GM23338 (cell line): ENCODE data around the gene C3orf22. TPM values are rescaled to one million over a fixed set of nuclear protein-coding genes. Genes with fewer than 3 reads are reported as not detected.

Experiments used
- ATAC-seq: fragments of 200-7000 bp; cut with Tn5 transposase; 3 replicates; pipeline ENCODE4 v1.9.1; 2020
- DNase-seq: peaks from one replicate; pipeline ENCODE4 v3.0.0-alpha.2; 2015; ENCODE audit warnings: low spot score
- H2AFZ ChIP-seq: fragments of 200-600 bp; sonication (generic); 2 replicates; pipeline ENCODE4 v1.8.0; 2016; ENCODE audit warnings: antibody characterized with exemption, mild to moderate bottlenecking, moderate library complexity
- H3F3A ChIP-seq: fragments of 200-600 bp; sonication (generic); replicated peaks from 2 replicates; pipeline ENCODE4 v1.8.0; 2017; ENCODE audit warnings: antibody characterized with exemption, mixed run types, low read depth
- H3K27ac ChIP-seq: fragments of 200-600 bp; sonication (generic); 2 replicates; pipeline ENCODE4 v1.6.1; 2016; ENCODE audit warnings: low read depth
- H3K27me3 ChIP-seq: fragments of 200-600 bp; sonication (generic); 2 replicates; pipeline ENCODE4 v1.8.0; 2016; ENCODE audit warnings: mild to moderate bottlenecking, mixed run types, moderate library complexity; ENCODE audit not compliant: insufficient read depth
- H3K36me3 ChIP-seq: fragments of 200-600 bp; sonication (generic); 2 replicates; pipeline ENCODE4 v1.8.0; 2016; ENCODE audit warnings: mild to moderate bottlenecking; ENCODE audit not compliant: insufficient read depth
- H3K4me1 ChIP-seq: fragments of 200-600 bp; sonication (generic); 2 replicates; pipeline ENCODE4 v1.8.0; 2016; ENCODE audit warnings: mild to moderate bottlenecking, moderate library complexity; ENCODE audit not compliant: insufficient read depth
- H3K4me2 ChIP-seq: fragments of 200-600 bp; sonication (generic); 2 replicates; pipeline ENCODE4 v1.7.1; 2017; ENCODE audit warnings: mixed run types
- H3K4me3 ChIP-seq: fragments of 200-600 bp; sonication (generic); 2 replicates; pipeline ENCODE4 v1.6.1; 2016; ENCODE audit warnings: mixed run types
- H3K79me2 ChIP-seq: fragments of 200-600 bp; sonication (generic); replicated peaks from 2 replicates; pipeline ENCODE4 v1.8.0; 2017; ENCODE audit warnings: mild to moderate bottlenecking; ENCODE audit not compliant: insufficient read depth
- H3K9me2 ChIP-seq: fragments of 200-600 bp; sonication (generic); 2 replicates; pipeline ENCODE4 v1.8.0; 2017; ENCODE audit not compliant: insufficient read depth
- H4K20me1 ChIP-seq: fragments of 200-600 bp; sonication (generic); replicated peaks from 2 replicates; pipeline ENCODE4 v1.8.0; 2017; ENCODE audit warnings: mild to moderate bottlenecking; ENCODE audit not compliant: insufficient read depth
- H3K27ac Mint-ChIP-seq: 2 replicates; pipeline ENCODE4 v1.8.0; 2020; ENCODE audit warnings: inconsistent platforms, mild to moderate bottlenecking, moderate library complexity, mixed read lengths
- H3K27me3 Mint-ChIP-seq: 3 replicates; pipeline ENCODE4 v1.8.0; 2022; ENCODE audit warnings: low read depth, mild to moderate bottlenecking, moderate library complexity, mixed read lengths, inconsistent platforms; ENCODE audit not compliant: insufficient read depth, poor library complexity
- H3K36me3 Mint-ChIP-seq: 3 replicates; pipeline ENCODE4 v1.8.0; 2021; ENCODE audit warnings: low read depth, mild to moderate bottlenecking, inconsistent platforms, moderate library complexity, mixed read lengths
- H3K4me1 Mint-ChIP-seq: 3 replicates; pipeline ENCODE4 v1.8.0; 2020; ENCODE audit warnings: mild to moderate bottlenecking, inconsistent platforms, mixed read lengths
- H3K4me3 Mint-ChIP-seq: 3 replicates; pipeline ENCODE4 v1.8.0; 2021; ENCODE audit warnings: moderate library complexity, mild to moderate bottlenecking, inconsistent platforms, mixed read lengths
- H3K9me3 Mint-ChIP-seq: 3 replicates; pipeline ENCODE4 v1.8.0; 2020; ENCODE audit warnings: moderate library complexity, mild to moderate bottlenecking, inconsistent platforms, mixed read lengths
- CREB1 ChIP-seq: fragments of 250-450 bp; sonication (Bioruptor Pico); IDR thresholded peaks from 2 replicates; pipeline ENCODE4 v1.5.0; 2020; ENCODE audit warnings: low read depth, mild to moderate bottlenecking, moderate library complexity
- CTCF ChIP-seq, 2 experiments: fragments of 200-600 bp in 1 of 2; sonication (generic) in 1 of 2; conservative IDR thresholded peaks; 2 replicates each; pipeline versions ENCODE4 v1.5.1 to v1.6.1; 2016 to 2017; ENCODE audit warnings: antibody characterized with exemption in 2 of 2, low read depth in 2 of 2, mild to moderate bottlenecking in 2 of 2, moderate library complexity in 1 of 2
- EZH2 ChIP-seq: fragments of 200-600 bp; sonication (generic); IDR thresholded peaks from one replicate; pipeline ENCODE4 v1.8.0; 2017; ENCODE audit warnings: antibody characterized with exemption, mild to moderate bottlenecking, low read depth; ENCODE audit not compliant: unreplicated experiment
- EZH2phosphoT487 ChIP-seq: fragments of 200-600 bp; sonication (generic); IDR thresholded peaks from one replicate; pipeline ENCODE4 v1.8.1; 2018; ENCODE audit warnings: antibody characterized with exemption; ENCODE audit not compliant: unreplicated experiment
- JUNB ChIP-seq: IDR thresholded peaks from one replicate; pipeline ENCODE4 v1.6.1; 2016; ENCODE audit warnings: antibody characterized with exemption; ENCODE audit not compliant: unreplicated experiment
- NANOG ChIP-seq: IDR thresholded peaks from 2 replicates; pipeline ENCODE4 v1.6.1; 2016; ENCODE audit warnings: antibody characterized with exemption, borderline replicate concordance
- POLR2AphosphoS5 ChIP-seq: IDR thresholded peaks from 2 replicates; pipeline ENCODE4 v1.6.1; 2016; ENCODE audit warnings: antibody characterized with exemption, low read depth
- REST ChIP-seq: IDR thresholded peaks from one replicate; pipeline ENCODE4 v1.6.1; 2018; ENCODE audit warnings: antibody characterized with exemption; ENCODE audit not compliant: unreplicated experiment
- STAT1 ChIP-seq: IDR thresholded peaks from one replicate; pipeline ENCODE4 v1.6.1; 2016; ENCODE audit warnings: antibody characterized with exemption; ENCODE audit not compliant: unreplicated experiment
- ZNF114 ChIP-seq: fragments of 250-450 bp; sonication (Bioruptor Pico); IDR thresholded peaks from 2 replicates; pipeline ENCODE4 v1.5.0; 2020; ENCODE audit warnings: mild to moderate bottlenecking, moderate library complexity
- ZNF331 ChIP-seq: fragments of 250-450 bp; sonication (Bioruptor Pico); IDR thresholded peaks from 2 replicates; pipeline ENCODE4 v1.5.0; 2020; ENCODE audit warnings: low read depth, mild to moderate bottlenecking, moderate library complexity
- polyA plus RNA-seq: library from polyadenylated mRNA; unstranded; fragments of >200 nt; fragmentation: Nextera tagmentation; extraction: Ambion mirVana; gene quantifications from 2 replicates; pipeline ENCODE4 v1.2.1, GENCODE V29; 2016
- total RNA-seq: library from RNA; depleted of rRNA; stranded (reverse); fragments of >200 nt; shearing (Covaris generic); gene quantifications from 2 replicates; pipeline ENCODE4 v1.2.3, GENCODE V29; 2014
- TF ChIP-seq, protein P1 (sequence below): IDR thresholded peaks from 2 replicates; pipeline ENCODE4 v1.6.1; 2016; ENCODE audit warnings: antibody characterized with exemption
- TF ChIP-seq, protein P2 (sequence below): fragments of 250-450 bp; sonication (Bioruptor Pico); IDR thresholded peaks from 2 replicates; pipeline ENCODE4 v1.5.0; 2020; ENCODE audit warnings: mild to moderate bottlenecking, moderate library complexity

C3orf22 gene
- total and polyA plus RNA-seq, 2 experiments from 2014 or later: not detected

- Histone ChIP-seq H4K20me1 (no peaks in the 10 kb centered on the region), H3K27ac (no peak overlapping the region), H2AFZ (no peak overlapping the region), H3K79me2 (no peaks in the 10 kb centered on the region), H3K4me3 (no peak overlapping the region), H3K4me2 (no peak overlapping the region), H3K9me2 (no peaks in the 10 kb centered on the region), H3K4me1 (no peaks in the 10 kb centered on the region), H3K36me3 (no peaks in the 10 kb centered on the region), H3K27me3 (no peaks in the 10 kb centered on the region), H3F3A (no peaks in the 10 kb centered on the region)
- no peak overlapping the region for H3K27ac Mint-ChIP-seq
- no peaks in the 10 kb centered on the region for H3K36me3 Mint-ChIP-seq
- TF ChIP-seq CREB1 (CRISPR knock-in tag): no peak
- no peak for TF ChIP-seq JUNB
- TF ChIP-seq, protein P1, sequence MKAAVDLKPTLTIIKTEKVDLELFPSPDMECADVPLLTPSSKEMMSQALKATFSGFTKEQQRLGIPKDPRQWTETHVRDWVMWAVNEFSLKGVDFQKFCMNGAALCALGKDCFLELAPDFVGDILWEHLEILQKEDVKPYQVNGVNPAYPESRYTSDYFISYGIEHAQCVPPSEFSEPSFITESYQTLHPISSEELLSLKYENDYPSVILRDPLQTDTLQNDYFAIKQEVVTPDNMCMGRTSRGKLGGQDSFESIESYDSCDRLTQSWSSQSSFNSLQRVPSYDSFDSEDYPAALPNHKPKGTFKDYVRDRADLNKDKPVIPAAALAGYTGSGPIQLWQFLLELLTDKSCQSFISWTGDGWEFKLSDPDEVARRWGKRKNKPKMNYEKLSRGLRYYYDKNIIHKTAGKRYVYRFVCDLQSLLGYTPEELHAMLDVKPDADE: no peak
- no peak for TF ChIP-seq REST
- TF ChIP-seq STAT1: no peak
- TF ChIP-seq EZH2phosphoT487: no peak
- no peak for TF ChIP-seq EZH2
- TF ChIP-seq CTCF (conservative IDR thresholded peaks at IDR 0.05; ENCODE audit: low read depth in 2 of 2): no peak
- TF ChIP-seq POLR2AphosphoS5: no peak
- TF ChIP-seq ZNF331 (CRISPR knock-in tag): no peak
- TF ChIP-seq, protein P2, sequence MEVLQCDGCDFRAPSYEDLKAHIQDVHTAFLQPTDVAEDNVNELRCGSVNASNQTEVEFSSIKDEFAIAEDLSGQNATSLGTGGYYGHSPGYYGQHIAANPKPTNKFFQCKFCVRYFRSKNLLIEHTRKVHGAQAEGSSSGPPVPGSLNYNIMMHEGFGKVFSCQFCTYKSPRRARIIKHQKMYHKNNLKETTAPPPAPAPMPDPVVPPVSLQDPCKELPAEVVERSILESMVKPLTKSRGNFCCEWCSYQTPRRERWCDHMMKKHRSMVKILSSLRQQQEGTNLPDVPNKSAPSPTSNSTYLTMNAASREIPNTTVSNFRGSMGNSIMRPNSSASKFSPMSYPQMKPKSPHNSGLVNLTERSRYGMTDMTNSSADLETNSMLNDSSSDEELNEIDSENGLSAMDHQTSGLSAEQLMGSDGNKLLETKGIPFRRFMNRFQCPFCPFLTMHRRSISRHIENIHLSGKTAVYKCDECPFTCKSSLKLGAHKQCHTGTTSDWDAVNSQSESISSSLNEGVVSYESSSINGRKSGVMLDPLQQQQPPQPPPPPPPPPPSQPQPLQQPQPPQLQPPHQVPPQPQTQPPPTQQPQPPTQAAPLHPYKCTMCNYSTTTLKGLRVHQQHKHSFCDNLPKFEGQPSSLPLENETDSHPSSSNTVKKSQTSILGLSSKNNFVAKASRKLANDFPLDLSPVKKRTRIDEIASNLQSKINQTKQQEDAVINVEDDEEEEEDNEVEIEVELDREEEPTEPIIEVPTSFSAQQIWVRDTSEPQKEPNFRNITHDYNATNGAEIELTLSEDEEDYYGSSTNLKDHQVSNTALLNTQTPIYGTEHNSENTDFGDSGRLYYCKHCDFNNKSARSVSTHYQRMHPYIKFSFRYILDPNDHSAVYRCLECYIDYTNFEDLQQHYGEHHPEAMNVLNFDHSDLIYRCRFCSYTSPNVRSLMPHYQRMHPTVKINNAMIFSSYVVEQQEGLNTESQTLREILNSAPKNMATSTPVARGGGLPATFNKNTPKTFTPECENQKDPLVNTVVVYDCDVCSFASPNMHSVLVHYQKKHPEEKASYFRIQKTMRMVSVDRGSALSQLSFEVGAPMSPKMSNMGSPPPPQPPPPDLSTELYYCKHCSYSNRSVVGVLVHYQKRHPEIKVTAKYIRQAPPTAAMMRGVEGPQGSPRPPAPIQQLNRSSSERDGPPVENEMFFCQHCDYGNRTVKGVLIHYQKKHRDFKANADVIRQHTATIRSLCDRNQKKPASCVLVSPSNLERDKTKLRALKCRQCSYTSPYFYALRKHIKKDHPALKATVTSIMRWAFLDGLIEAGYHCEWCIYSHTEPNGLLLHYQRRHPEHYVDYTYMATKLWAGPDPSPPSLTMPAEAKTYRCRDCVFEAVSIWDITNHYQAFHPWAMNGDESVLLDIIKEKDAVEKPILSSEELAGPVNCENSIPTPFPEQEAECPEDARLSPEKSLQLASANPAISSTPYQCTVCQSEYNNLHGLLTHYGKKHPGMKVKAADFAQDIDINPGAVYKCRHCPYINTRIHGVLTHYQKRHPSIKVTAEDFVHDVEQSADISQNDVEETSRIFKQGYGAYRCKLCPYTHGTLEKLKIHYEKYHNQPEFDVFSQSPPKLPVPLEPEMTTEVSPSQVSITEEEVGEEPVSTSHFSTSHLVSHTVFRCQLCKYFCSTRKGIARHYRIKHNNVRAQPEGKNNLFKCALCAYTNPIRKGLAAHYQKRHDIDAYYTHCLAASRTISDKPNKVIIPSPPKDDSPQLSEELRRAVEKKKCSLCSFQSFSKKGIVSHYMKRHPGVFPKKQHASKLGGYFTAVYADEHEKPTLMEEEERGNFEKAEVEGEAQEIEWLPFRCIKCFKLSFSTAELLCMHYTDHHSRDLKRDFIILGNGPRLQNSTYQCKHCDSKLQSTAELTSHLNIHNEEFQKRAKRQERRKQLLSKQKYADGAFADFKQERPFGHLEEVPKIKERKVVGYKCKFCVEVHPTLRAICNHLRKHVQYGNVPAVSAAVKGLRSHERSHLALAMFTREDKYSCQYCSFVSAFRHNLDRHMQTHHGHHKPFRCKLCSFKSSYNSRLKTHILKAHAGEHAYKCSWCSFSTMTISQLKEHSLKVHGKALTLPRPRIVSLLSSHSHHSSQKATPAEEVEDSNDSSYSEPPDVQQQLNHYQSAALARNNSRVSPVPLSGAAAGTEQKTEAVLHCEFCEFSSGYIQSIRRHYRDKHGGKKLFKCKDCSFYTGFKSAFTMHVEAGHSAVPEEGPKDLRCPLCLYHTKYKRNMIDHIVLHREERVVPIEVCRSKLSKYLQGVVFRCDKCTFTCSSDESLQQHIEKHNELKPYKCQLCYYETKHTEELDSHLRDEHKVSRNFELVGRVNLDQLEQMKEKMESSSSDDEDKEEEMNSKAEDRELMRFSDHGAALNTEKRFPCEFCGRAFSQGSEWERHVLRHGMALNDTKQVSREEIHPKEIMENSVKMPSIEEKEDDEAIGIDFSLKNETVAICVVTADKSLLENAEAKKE: no peak
- no peak for TF ChIP-seq ZNF114 (CRISPR knock-in tag)
- TF ChIP-seq NANOG: no peak
- no peaks in the 10 kb centered on the region for H3K9me3 Mint-ChIP-seq
- peaks cover 3% of the 10 kb centered on the region for H3K27me3 Mint-ChIP-seq
- no peak overlapping the region for H3K4me3 Mint-ChIP-seq
- H3K4me1 Mint-ChIP-seq: peaks cover 5% of the 10 kb centered on the region
- ATAC-seq: no peak
- no peak for DNase-seq
Measured at GRCh38 chr3:126557415-126557745, 1.4 kb downstream of the C3orf22 start.
